HEK293 (cell line): ENCODE measurements around the gene CSNK1G1.

Source experiments
- CTCF ChIA-PET: fragments of 350-600 bp; formaldehyde crosslinking; extraction: SDS; loops from one replicate; lab custom pipeline; 2021; ENCODE audit warnings: antibody characterized with exemption; lab: Yijun Ruan, JAX
- POLR2A ChIA-PET: fragments of 300-600 bp; formaldehyde crosslinking; extraction: SDS; loops from one replicate; lab custom pipeline; 2020; ENCODE audit warnings: antibody characterized with exemption, inconsistent platforms; lab: Yijun Ruan, JAX
- H3K27ac ChIP-seq: fragments of 200-500 bp; sonication (Bioruptor generic); 2 replicates; pipeline ENCODE4 v1.5.1; 2014; ENCODE audit warnings: low read depth, low read length, control low read depth, inconsistent platforms; ENCODE audit errors: extremely low read depth
- H3K36me3 ChIP-seq, 2 experiments: fragments of 200-500 bp in 1 of 2; sonication (Bioruptor generic) in 1 of 2; 1 replicate in 1 of 2; 2 replicates in 1 of 2; pipeline ENCODE4 v1.5.1; 2014 to 2017; ENCODE audit warnings: inconsistent platforms in 2 of 2, low read length in 2 of 2; ENCODE audit not compliant: control insufficient read depth in 2 of 2, insufficient read depth in 1 of 2
- H3K4me1 ChIP-seq: fragments of 200-500 bp; sonication (Bioruptor generic); 2 replicates; pipeline ENCODE4 v1.5.1; 2014; ENCODE audit warnings: mild to moderate bottlenecking, low read length, inconsistent platforms; ENCODE audit not compliant: control insufficient read depth, insufficient read depth
- H3K4me3 ChIP-seq: 2 replicates; pipeline ENCODE4 v1.5.1; 2011; ENCODE audit warnings: low read depth, mild to moderate bottlenecking, control low read depth, low read length, moderate library complexity
- H3K9me3 ChIP-seq: fragments of 200-500 bp; sonication (Bioruptor generic); 2 replicates; pipeline ENCODE4 v1.5.1; 2014; ENCODE audit warnings: low read depth, low read length, inconsistent platforms; ENCODE audit not compliant: control insufficient read depth, insufficient read depth
- CTCF ChIP-seq: fragments of 450-650 bp; formaldehyde crosslinking; IDR thresholded peaks from 2 replicates; pipeline ENCODE4 v1.5.1; 2016; ENCODE audit warnings: missing biosample characterization, missing genetic modification characterization
- GLI4 ChIP-seq: fragments of 450-650 bp; formaldehyde crosslinking; IDR thresholded peaks from 2 replicates; pipeline ENCODE4 v1.5.1; 2016; ENCODE audit warnings: missing biosample characterization, missing genetic modification characterization
- KLF8 ChIP-seq: fragments of 450-650 bp; formaldehyde crosslinking; IDR thresholded peaks from 2 replicates; pipeline ENCODE4 v1.5.1; 2016; ENCODE audit warnings: missing biosample characterization, missing genetic modification characterization
- KLF9 ChIP-seq: fragments of 450-650 bp; formaldehyde crosslinking; IDR thresholded peaks from 2 replicates; pipeline ENCODE4 v1.5.1; 2016; ENCODE audit warnings: missing biosample characterization, missing genetic modification characterization, low read depth
- TSHZ1 ChIP-seq: fragments of 450-650 bp; formaldehyde crosslinking; IDR thresholded peaks from 2 replicates; pipeline ENCODE4 v1.5.1; 2016; ENCODE audit warnings: missing biosample characterization, missing genetic modification characterization, borderline replicate concordance
- ZBTB17 ChIP-seq: fragments of 450-650 bp; formaldehyde crosslinking; IDR thresholded peaks from 2 replicates; pipeline ENCODE4 v1.5.1; 2016; ENCODE audit warnings: missing biosample characterization, missing genetic modification characterization
- ZNF140 ChIP-seq: fragments of 450-650 bp; formaldehyde crosslinking; IDR thresholded peaks from 2 replicates; pipeline ENCODE4 v1.5.1; 2016; ENCODE audit warnings: missing biosample characterization, missing genetic modification characterization
- ZNF221 ChIP-seq: fragments of 450-650 bp; formaldehyde crosslinking; IDR thresholded peaks from 2 replicates; pipeline ENCODE4 v1.5.1; 2017; ENCODE audit warnings: missing biosample characterization, missing genetic modification characterization, borderline replicate concordance
- ZNF350 ChIP-seq: fragments of 450-650 bp; formaldehyde crosslinking; IDR thresholded peaks from 2 replicates; pipeline ENCODE4 v1.5.0; 2017; ENCODE audit warnings: missing biosample characterization, mild to moderate bottlenecking, missing genetic modification characterization
- ZNF366 ChIP-seq: fragments of 450-650 bp; formaldehyde crosslinking; conservative IDR thresholded peaks from 2 replicates; pipeline ENCODE4 v1.5.1; 2016; ENCODE audit warnings: missing biosample characterization, missing genetic modification characterization
- ZNF473 ChIP-seq: fragments of 450-650 bp; formaldehyde crosslinking; IDR thresholded peaks from 2 replicates; pipeline ENCODE4 v1.5.1; 2017; ENCODE audit warnings: missing biosample characterization, missing genetic modification characterization
- ZNF529 ChIP-seq: fragments of 450-650 bp; formaldehyde crosslinking; IDR thresholded peaks from 2 replicates; pipeline ENCODE4 v1.5.1; 2017; ENCODE audit warnings: missing genetic modification characterization, missing biosample characterization; ENCODE audit not compliant: insufficient replicate concordance
- ZNF571 ChIP-seq: fragments of 450-650 bp; formaldehyde crosslinking; IDR thresholded peaks from 2 replicates; pipeline ENCODE4 v1.5.0; 2017; ENCODE audit warnings: missing biosample characterization, missing genetic modification characterization
- ZNF624 ChIP-seq: fragments of 450-650 bp; formaldehyde crosslinking; IDR thresholded peaks from 2 replicates; pipeline ENCODE4 v1.5.1; 2017; ENCODE audit warnings: missing biosample characterization, missing genetic modification characterization
- ZNF76 ChIP-seq: fragments of 450-650 bp; formaldehyde crosslinking; IDR thresholded peaks from 2 replicates; pipeline ENCODE4; 2016; ENCODE audit warnings: low read depth, missing biosample characterization, missing genetic modification characterization, borderline replicate concordance
- ZNF791 ChIP-seq: fragments of 450-650 bp; formaldehyde crosslinking; IDR thresholded peaks from 2 replicates; pipeline ENCODE4 v1.5.1; 2016; ENCODE audit warnings: missing biosample characterization, missing genetic modification characterization
- TF ChIP-seq, protein P1 (sequence below): fragments of 450-650 bp; formaldehyde crosslinking; IDR thresholded peaks from 2 replicates; pipeline ENCODE4 v1.5.1; 2016; ENCODE audit warnings: missing biosample characterization, missing genetic modification characterization

The CSNK1G1 gene

GRCh38 chr15:64354688-64355344, 1.2 kb downstream of the CSNK1G1 start:
- Histone ChIP-seq H3K9me3 (no peaks in the 10 kb centered on the region), H3K27ac (peak overlapping the region; percentile 61; the same call in 1 of the 2 replicates), H3K36me3 (no peaks in the 10 kb centered on the region; a peak in 1 of 3 replicates), H3K4me1 (peaks cover 2% of the 10 kb centered on the region; the same call in 1 of the 2 replicates), H3K4me3 (peak overlapping the region; percentile 79)
- no peak for TF ChIP-seq ZNF473
- peak; percentile 47; the same call in 1 of the 2 replicates for TF ChIP-seq ZBTB17 (tag by site-specific recombination)
- POLR2A ChIA-PET: no interaction called here
- CTCF ChIA-PET: no interaction called here

DNA sequence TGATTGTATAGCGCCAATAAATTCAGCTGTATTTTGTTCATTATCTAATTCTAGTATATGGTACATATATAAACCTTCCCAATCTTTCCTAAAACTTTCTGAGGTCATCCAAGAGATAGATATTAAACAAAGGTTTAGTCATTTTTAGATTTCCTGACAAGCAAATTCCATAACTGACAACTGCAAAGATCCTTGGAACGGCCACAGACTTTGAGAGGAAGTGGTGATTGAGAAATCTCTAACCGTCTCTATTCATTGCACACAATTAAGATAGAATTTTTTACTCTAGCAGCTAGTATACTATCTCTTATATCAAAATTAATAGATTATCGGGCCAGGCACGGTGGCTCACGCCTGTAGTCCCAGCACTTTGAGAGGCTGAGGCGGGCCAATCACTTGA, 4.7 kb downstream of the CSNK1G1 start:
- no peaks in the 10 kb centered on the region for H3K9me3 ChIP-seq
- ChIA-PET POLR2A (no interaction called here), CTCF (no interaction called here)
- H3K4me3 ChIP-seq: no peak overlapping the region
- TF ChIP-seq, protein P1, sequence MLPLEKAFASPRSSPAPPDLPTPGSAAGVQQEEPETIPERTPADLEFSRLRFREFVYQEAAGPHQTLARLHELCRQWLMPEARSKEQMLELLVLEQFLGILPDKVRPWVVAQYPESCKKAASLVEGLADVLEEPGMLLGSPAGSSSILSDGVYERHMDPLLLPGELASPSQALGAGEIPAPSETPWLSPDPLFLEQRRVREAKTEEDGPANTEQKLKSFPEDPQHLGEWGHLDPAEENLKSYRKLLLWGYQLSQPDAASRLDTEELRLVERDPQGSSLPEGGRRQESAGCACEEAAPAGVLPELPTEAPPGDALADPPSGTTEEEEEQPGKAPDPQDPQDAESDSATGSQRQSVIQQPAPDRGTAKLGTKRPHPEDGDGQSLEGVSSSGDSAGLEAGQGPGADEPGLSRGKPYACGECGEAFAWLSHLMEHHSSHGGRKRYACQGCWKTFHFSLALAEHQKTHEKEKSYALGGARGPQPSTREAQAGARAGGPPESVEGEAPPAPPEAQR (tag by site-specific recombination): no peak
- TF ChIP-seq ZNF571 (tag by site-specific recombination) (no peak), CTCF (tag by site-specific recombination) (no peak), ZNF791 (tag by site-specific recombination) (no peak), ZNF529 (tag by site-specific recombination) (no peak), TSHZ1 (tag by site-specific recombination) (no peak), KLF8 (tag by site-specific recombination) (no peak), KLF9 (tag by site-specific recombination) (no peak), ZNF76 (no peak), ZNF624 (tag by site-specific recombination) (no peak), ZNF140 (tag by site-specific recombination) (no peak), ZNF350 (tag by site-specific recombination) (no peak), ZNF221 (tag by site-specific recombination) (no peak), ZNF366 (tag by site-specific recombination) (no peak), GLI4 (tag by site-specific recombination) (no peak)
- H3K27ac ChIP-seq: no peak overlapping the region
- no peaks in the 10 kb centered on the region; the same call in 1 of the 2 replicates for H3K4me1 ChIP-seq
- no peaks in the 10 kb centered on the region; a peak in 1 of 3 replicates for H3K36me3 ChIP-seq
